ENCODE results near the gene HSPB9.

The HSPB9 gene

DNA sequence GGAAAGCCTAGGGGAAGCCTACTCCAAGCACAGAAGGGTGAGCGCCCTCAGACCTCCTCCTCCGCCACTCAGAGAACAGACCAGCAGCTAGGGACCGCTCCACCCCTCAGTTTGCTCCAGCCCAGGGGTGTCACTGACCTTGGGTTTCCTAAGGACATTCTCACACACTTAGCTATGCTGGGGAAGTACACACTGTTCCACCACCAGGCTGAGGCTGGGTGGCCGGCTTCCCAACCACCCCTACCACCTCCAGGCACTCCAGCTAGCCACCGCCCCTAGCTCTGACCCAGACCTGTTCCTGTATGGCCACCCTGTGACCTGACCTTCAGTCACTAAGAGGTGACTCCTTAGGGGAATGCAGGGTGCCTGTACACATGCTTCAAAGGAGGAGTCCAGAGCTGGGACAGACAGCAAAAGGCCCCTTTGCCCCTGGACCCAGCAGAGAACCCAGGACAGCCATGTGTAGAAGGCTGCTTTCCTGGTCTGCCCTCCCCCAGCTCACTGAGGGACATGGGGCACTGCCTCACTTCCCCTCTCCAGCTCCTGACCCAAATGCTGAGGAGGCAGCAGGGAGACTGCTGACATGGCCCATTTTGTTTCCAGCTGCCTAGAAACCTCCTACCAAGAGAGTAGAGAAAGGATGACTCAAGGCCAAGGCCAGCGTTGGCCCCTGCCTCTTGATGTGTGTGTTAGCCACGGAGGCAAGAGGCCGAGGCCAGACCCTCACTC lies 6.7 kb downstream of the HSPB9 start (continued):
- TF ChIP-seq, protein P1, sequence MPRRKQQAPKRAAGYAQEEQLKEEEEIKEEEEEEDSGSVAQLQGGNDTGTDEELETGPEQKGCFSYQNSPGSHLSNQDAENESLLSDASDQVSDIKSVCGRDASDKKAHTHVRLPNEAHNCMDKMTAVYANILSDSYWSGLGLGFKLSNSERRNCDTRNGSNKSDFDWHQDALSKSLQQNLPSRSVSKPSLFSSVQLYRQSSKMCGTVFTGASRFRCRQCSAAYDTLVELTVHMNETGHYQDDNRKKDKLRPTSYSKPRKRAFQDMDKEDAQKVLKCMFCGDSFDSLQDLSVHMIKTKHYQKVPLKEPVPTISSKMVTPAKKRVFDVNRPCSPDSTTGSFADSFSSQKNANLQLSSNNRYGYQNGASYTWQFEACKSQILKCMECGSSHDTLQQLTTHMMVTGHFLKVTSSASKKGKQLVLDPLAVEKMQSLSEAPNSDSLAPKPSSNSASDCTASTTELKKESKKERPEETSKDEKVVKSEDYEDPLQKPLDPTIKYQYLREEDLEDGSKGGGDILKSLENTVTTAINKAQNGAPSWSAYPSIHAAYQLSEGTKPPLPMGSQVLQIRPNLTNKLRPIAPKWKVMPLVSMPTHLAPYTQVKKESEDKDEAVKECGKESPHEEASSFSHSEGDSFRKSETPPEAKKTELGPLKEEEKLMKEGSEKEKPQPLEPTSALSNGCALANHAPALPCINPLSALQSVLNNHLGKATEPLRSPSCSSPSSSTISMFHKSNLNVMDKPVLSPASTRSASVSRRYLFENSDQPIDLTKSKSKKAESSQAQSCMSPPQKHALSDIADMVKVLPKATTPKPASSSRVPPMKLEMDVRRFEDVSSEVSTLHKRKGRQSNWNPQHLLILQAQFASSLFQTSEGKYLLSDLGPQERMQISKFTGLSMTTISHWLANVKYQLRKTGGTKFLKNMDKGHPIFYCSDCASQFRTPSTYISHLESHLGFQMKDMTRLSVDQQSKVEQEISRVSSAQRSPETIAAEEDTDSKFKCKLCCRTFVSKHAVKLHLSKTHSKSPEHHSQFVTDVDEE (CRISPR knock-in tag; IDR thresholded peaks at IDR 0.05), result no peak

DNA sequence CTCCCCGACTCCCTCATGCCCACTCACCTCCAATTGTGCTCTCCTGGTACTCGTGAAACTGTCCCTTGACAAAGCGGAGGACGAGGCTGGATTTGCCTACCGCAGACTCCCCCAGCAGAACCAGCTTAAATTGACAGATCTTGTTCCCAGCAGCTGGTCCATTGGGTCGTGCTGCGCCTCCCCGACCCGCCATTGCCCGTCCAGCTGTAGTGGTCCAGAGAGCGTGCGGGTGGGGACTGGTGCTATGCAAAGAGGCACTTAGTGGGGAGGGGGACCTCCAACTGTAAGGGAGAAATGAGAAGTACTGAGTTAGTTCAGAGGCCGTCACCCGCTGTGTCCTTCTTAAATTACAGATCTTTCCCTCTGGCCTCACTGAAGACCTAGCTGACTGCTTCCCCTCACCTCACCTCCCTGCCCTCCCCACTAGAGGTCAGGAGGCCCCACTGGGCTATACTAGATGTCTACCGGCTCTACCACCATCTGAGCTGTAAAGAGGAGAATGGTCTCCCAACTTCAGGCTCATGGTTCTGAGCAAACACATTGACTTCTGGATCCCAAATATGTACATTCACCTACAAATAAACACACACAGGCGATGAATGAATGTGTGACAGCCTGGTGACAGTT lies 7.8 kb downstream of the HSPB9 start:
- TF ChIP-seq ZC3H10 (CRISPR knock-in tag; IDR thresholded peaks at IDR 0.05) (no peak), CSDC2 (CRISPR knock-in tag; IDR thresholded peaks at IDR 0.05) (no peak), ZFP3 (CRISPR knock-in tag; IDR thresholded peaks at IDR 0.05) (no peak), ZFP30 (CRISPR knock-in tag; IDR thresholded peaks at IDR 0.05) (no peak), ZNF70 (CRISPR knock-in tag; IDR thresholded peaks at IDR 0.05) (no peak), OSR1 (CRISPR knock-in tag; IDR thresholded peaks at IDR 0.05) (no peak)
- TF ChIP-seq, protein P2, sequence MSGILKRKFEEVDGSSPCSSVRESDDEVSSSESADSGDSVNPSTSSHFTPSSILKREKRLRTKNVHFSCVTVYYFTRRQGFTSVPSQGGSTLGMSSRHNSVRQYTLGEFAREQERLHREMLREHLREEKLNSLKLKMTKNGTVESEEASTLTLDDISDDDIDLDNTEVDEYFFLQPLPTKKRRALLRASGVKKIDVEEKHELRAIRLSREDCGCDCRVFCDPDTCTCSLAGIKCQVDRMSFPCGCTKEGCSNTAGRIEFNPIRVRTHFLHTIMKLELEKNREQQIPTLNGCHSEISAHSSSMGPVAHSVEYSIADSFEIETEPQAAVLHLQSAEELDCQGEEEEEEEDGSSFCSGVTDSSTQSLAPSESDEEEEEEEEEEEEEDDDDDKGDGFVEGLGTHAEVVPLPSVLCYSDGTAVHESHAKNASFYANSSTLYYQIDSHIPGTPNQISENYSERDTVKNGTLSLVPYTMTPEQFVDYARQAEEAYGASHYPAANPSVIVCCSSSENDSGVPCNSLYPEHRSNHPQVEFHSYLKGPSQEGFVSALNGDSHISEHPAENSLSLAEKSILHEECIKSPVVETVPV (CRISPR knock-in tag; IDR thresholded peaks at IDR 0.05), result no peak
- TF ChIP-seq, protein P1 (CRISPR knock-in tag; IDR thresholded peaks at IDR 0.05), result no peak
- no peak for ATAC-seq

DNA sequence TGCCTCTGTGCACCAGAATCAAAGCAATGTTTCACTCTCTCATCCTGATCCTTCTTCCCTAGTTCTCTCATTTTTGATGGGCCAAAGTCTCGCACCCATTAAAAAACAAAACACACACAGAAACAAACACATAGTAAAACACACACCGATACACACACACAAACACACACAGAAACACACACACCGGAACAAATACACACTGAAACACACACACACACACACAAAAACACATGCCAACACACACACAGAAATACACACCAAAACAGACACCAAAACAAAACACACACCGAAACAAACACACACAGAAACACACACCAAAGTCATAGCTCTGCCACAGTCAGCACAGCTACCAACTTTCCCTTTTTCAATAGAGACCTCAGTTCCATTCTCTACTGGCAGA lies 8.6 kb downstream of the HSPB9 start:
- TF ChIP-seq, protein P1 (CRISPR knock-in tag; IDR thresholded peaks at IDR 0.05), result no peak
- no peak for ATAC-seq

DNA sequence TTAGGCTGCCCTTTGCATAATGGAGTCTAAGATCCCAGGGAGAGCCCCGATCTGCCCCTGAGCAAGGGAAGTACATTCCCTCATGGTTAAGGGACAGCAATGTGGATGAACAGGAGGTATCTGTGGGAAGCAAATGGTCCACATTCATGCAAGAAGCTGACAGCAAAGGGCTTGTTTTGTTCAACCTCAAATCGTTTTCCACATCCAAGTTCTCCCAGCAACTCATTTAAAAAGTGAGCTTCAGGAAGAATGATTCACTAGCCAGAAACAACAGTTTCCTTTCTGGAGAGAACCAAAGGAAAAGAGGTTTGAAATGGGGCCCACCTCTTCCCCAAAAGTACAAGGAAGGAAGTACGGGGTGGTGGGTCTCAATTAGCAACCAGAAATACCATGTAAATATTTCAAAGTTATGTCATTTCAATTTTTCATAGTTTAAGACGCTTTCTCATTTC lies 9.4 kb downstream of the HSPB9 start:
- no peak for ATAC-seq
- TF ChIP-seq TOX (CRISPR knock-in tag; IDR thresholded peaks at IDR 0.05; ENCODE audit: borderline replicate concordance), result no peak
- TF ChIP-seq CSDC2 (CRISPR knock-in tag; IDR thresholded peaks at IDR 0.05), result no peak
- TF ChIP-seq ZNF70 (CRISPR knock-in tag; IDR thresholded peaks at IDR 0.05), result no peak
- TF ChIP-seq ZFP3 (CRISPR knock-in tag; IDR thresholded peaks at IDR 0.05), result no peak
- TF ChIP-seq, protein P2 (CRISPR knock-in tag; IDR thresholded peaks at IDR 0.05), result no peak
- TF ChIP-seq, protein P1 (CRISPR knock-in tag; IDR thresholded peaks at IDR 0.05), result no peak
- TF ChIP-seq, protein P3, sequence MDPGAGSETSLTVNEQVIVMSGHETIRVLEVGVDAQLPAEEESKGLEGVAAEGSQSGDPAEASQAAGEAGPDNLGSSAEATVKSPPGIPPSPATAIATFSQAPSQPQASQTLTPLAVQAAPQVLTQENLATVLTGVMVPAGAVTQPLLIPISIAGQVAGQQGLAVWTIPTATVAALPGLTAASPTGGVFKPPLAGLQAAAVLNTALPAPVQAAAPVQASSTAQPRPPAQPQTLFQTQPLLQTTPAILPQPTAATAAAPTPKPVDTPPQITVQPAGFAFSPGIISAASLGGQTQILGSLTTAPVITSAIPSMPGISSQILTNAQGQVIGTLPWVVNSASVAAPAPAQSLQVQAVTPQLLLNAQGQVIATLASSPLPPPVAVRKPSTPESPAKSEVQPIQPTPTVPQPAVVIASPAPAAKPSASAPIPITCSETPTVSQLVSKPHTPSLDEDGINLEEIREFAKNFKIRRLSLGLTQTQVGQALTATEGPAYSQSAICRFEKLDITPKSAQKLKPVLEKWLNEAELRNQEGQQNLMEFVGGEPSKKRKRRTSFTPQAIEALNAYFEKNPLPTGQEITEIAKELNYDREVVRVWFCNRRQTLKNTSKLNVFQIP (CRISPR knock-in tag; IDR thresholded peaks at IDR 0.05; ENCODE audit: borderline replicate concordance, low read depth), result no peak
- TF ChIP-seq, protein P4, sequence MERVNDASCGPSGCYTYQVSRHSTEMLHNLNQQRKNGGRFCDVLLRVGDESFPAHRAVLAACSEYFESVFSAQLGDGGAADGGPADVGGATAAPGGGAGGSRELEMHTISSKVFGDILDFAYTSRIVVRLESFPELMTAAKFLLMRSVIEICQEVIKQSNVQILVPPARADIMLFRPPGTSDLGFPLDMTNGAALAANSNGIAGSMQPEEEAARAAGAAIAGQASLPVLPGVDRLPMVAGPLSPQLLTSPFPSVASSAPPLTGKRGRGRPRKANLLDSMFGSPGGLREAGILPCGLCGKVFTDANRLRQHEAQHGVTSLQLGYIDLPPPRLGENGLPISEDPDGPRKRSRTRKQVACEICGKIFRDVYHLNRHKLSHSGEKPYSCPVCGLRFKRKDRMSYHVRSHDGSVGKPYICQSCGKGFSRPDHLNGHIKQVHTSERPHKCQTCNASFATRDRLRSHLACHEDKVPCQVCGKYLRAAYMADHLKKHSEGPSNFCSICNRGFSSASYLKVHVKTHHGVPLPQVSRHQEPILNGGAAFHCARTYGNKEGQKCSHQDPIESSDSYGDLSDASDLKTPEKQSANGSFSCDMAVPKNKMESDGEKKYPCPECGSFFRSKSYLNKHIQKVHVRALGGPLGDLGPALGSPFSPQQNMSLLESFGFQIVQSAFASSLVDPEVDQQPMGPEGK (CRISPR knock-in tag; IDR thresholded peaks at IDR 0.05; ENCODE audit: borderline replicate concordance), result no peak
- no peak for TF ChIP-seq ISL1 (CRISPR knock-in tag; IDR thresholded peaks at IDR 0.05)
- no peak for TF ChIP-seq ZNF8 (CRISPR knock-in tag; IDR thresholded peaks at IDR 0.05)
